Adrenal gland (tissue), 12 donors: ENCODE data around the gene RNASE7. TPM values are rescaled to one million over a fixed set of nuclear protein-coding genes. Genes with fewer than 3 reads are reported as not detected.

Source experiments
- DNase-seq, 7 donors: peaks; one replicate each; pipeline ENCODE4 v3.0.0-alpha.2; 2019 to 2020
- H3K27ac ChIP-seq, 5 donors: fragments of 200-600 bp; sonication (generic) in 4 of 5; 1 replicate in 3 of 5; 2 replicates in 2 of 5; pipeline versions ENCODE4 v1.5.1 to v1.8.0; 2016 to 2020; ENCODE audit warnings: mild to moderate bottlenecking in 1 of 5
- H3K27me3 ChIP-seq: fragments of 200-600 bp; 2 replicates; pipeline ENCODE4 v1.8.0; 2021
- H3K36me3 ChIP-seq, 2 donors: fragments of 200-600 bp; replicated peaks in 1 of 2; 1 replicate in 1 of 2; 2 replicates in 1 of 2; pipeline versions ENCODE4 v1.5.1 to v1.8.0; 2018 to 2022
- H3K4me1 ChIP-seq, 2 donors: fragments of 200-600 bp; replicated peaks in 1 of 2; 1 replicate in 1 of 2; 2 replicates in 1 of 2; pipeline versions ENCODE4 v1.5.1 to v1.8.0; 2018 to 2021
- H3K4me3 ChIP-seq, 4 donors: fragments of 200-600 bp; sonication (generic) in 3 of 4; one replicate each; pipeline ENCODE4 v1.5.1; 2016 to 2018
- H3K9me3 ChIP-seq, 3 donors: fragments of 200-600 bp; sonication (generic) in 1 of 3; replicated peaks in 1 of 3; 1 replicate in 2 of 3; 2 replicates in 1 of 3; pipeline versions ENCODE4 v1.5.1 to v1.8.0; 2016 to 2021
- POLR2A ChIP-seq, 2 donors: fragments of 450-650 bp; IDR thresholded peaks; one replicate each; pipeline ENCODE4 v1.6.1; 2017; ENCODE audit warnings: antibody characterized with exemption in 2 of 2, mild to moderate bottlenecking in 2 of 2, moderate library complexity in 1 of 2
- WGBS, 4 donors: extraction: QIAGEN DNeasy Blood & Tissue Kit in 2 of 4; methylation state at CpG; one replicate each; pipeline versions ENCODE4 v1.1.5 to v1.1.7; 2013 to 2017; 5-methylcytosine and 5-hydroxymethylcytosine counted together
- intact Hi-C, 2 donors: fragments of 100-400 bp; cut with DNase I; formaldehyde crosslinking; loops; one replicate each; pipeline versions ENCODE4 v1.14.1 to v1.15.0; 2022 to 2023
- polyA plus RNA-seq, 3 donors: library from polyadenylated mRNA; stranded (reverse); fragments of 200-250 nt in 2 of 3; fragments of 350-450 nt in 1 of 3; fragmentation: Illumina TruSeq in 1 of 3; extraction: RNeasy Lipid Tissue Mini Kit (QIAGEN cat#74804) in 1 of 3; gene quantifications; one replicate each; pipeline ENCODE4 v1.2.3, GENCODE V29; 2013 to 2014
- total RNA-seq, 9 donors: library from RNA; depleted of rRNA in 4 of 9; stranded (reverse); fragments of >200 nt in 4 of 9; fragments of 120-200 nt in 1 of 9; fragmentation: NEBNext Ultra II Directional in 1 of 9; extraction: Animal tissue kit (Norgen Biotek cat#: 25700) in 1 of 9; gene quantifications; one replicate each; pipeline versions ENCODE4 v1.1.0 to v1.2.4, GENCODE V29; 2013 to 2023
- TF ChIP-seq, protein P1 (sequence below), 6 experiments: fragments of 450-650 bp in 4 of 6; fragments of 200-600 bp in 2 of 6; sonication (generic) in 1 of 6; IDR thresholded peaks; 1 replicate in 5 of 6; 2 replicates in 1 of 6; pipeline versions ENCODE4 v1.5.1 to v1.8.0; 2016 to 2021; ENCODE audit warnings: antibody characterized with exemption in 6 of 6, mild to moderate bottlenecking in 2 of 6, moderate library complexity in 1 of 6
- donor health status: healthy with polysubstance abuse.
- donor health status: Bipolar disorder and iron deficiency.
- donor health status: DM: yes; HTN: yes; CAD: no.
- donor health status: DM: no; HTN: no; CAD: no.
- donor health status: DM: no; HTN: no; CAD: no.
- donor health status: DM: yes; HTN: yes; CAD: no.

Gene RNASE7
- total and polyA plus RNA-seq, 12 donors: 0.20 to 0.34 TPM; not detected in 10

DNA sequence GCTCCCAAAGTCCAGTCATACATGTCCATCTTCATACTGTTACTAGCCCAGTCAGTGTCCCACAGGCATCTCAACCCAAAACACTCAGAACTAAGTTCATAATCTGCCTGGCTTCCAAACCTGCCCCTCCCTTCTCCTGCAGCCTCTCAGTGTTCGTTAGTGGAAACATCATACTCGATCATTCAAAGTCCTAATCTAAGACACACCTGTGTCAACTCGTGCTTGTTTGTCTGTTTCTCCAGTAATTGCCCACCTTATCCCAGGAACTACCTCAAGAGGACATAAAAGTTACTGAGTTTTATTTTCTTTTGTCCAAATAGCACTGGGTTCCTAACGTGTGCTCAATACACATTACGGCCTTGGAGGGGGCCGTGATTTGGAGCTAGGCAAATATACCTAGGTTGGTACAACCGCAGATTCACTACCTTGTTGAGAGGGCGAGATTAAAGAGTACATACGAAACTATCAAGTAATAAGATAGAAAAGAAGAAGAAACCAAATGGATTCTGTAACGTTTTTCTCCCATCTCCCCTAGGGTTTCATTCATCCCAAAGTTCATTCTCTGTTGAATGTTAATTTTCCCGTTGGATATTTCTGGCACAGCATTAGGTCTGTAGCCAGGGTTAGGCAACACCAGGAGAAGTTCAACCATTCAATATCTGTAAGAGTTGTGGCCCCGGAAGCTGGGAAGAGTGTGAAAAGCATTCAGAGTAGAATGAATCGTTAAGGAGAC lies 18.6 kb downstream of the RNASE7 start:
- no peak overlapping the region for H3K27ac ChIP-seq
- no peaks in the 10 kb centered on the region for H3K9me3 ChIP-seq
- H3K4me1 ChIP-seq: peaks cover 7 to 9% of the 10 kb centered on the region in 2 donors
- intact Hi-C loops: no loop called here
- WGBS, 4 donors: 82 to 87% (median 86%) methylated on average over 13 of the region's 13 CpGs
- H3K4me3 ChIP-seq: no peak overlapping the region
- no peak for DNase-seq
- H3K27me3 ChIP-seq: no peaks in the 10 kb centered on the region
- TF ChIP-seq, protein P1, sequence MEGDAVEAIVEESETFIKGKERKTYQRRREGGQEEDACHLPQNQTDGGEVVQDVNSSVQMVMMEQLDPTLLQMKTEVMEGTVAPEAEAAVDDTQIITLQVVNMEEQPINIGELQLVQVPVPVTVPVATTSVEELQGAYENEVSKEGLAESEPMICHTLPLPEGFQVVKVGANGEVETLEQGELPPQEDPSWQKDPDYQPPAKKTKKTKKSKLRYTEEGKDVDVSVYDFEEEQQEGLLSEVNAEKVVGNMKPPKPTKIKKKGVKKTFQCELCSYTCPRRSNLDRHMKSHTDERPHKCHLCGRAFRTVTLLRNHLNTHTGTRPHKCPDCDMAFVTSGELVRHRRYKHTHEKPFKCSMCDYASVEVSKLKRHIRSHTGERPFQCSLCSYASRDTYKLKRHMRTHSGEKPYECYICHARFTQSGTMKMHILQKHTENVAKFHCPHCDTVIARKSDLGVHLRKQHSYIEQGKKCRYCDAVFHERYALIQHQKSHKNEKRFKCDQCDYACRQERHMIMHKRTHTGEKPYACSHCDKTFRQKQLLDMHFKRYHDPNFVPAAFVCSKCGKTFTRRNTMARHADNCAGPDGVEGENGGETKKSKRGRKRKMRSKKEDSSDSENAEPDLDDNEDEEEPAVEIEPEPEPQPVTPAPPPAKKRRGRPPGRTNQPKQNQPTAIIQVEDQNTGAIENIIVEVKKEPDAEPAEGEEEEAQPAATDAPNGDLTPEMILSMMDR (IDR thresholded peaks at IDR 0.05): no peak
- no peak for TF ChIP-seq POLR2A (IDR thresholded peaks at IDR 0.05)
- H3K36me3 ChIP-seq: no peaks in the 10 kb centered on the region

DNA sequence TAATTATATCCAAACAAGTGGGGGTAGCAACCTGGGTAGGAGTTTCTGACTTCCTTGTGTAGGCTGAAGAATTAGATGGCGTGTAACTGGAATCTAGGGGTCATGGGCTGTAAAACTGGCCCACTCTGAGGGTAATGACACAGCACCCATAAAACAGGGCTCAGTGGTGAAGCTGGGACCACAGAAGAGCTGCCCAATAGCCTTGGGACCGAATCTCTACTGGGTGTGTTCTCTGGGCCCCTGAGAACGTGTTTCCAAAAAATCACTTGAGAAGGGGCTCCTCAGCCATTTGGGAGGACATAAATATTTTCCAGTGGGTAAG lies 19.1 kb downstream of the RNASE7 start:
- Histone ChIP-seq H3K9me3 (no peaks in the 10 kb centered on the region), H3K4me1 (peaks cover 7 to 9% of the 10 kb centered on the region in 2 donors), H3K4me3 (no peak overlapping the region), H3K36me3 (no peaks in the 10 kb centered on the region), H3K27ac (no peak overlapping the region), H3K27me3 (no peaks in the 10 kb centered on the region)
- intact Hi-C loops: no loop called here
- TF ChIP-seq, protein P1 (IDR thresholded peaks at IDR 0.05): no peak
- TF ChIP-seq POLR2A (IDR thresholded peaks at IDR 0.05): no peak
- WGBS, 4 donors: 83 to 92% (median 84%) methylated on average over 3 of the region's 3 CpGs
- DNase-seq: no peak

DNA sequence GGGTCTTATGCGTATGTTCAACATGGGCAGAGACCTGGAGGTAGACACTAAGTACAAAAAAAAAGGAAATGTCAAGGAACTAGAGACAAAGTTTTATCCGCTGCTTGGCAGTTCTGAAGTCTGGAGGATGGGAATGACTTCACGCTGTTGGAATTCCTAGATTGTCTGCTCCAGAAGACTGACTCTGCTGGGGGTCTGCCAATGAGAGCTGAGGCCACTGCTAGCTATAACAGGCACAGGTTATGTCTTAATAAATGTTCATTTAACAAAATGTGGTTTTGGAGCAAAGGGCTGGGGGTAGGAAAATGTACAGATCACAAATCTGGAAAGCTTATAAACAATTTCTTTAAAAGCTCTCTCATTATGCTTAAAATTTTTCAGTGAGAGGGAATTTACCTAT lies 21.3 kb downstream of the RNASE7 start:
- intact Hi-C loops: no loop called here
- peak in 5 of 7 donors; percentile 60 to 81 (median 69) for DNase-seq
- no peak overlapping the region for H3K4me3 ChIP-seq
- 26 to 49% (median 33%) methylated on average over 3 of the region's 3 CpGs for WGBS, 4 donors
- H3K36me3 ChIP-seq: no peaks in the 10 kb centered on the region
- no peaks in the 10 kb centered on the region for H3K27me3 ChIP-seq
- TF ChIP-seq, protein P1 (IDR thresholded peaks at IDR 0.05): no peak
- TF ChIP-seq POLR2A (IDR thresholded peaks at IDR 0.05): no peak
- no peak overlapping the region for H3K27ac ChIP-seq
- H3K4me1 ChIP-seq: peaks cover 7 to 11% of the 10 kb centered on the region in 2 donors
- no peaks in the 10 kb centered on the region for H3K9me3 ChIP-seq

DNA sequence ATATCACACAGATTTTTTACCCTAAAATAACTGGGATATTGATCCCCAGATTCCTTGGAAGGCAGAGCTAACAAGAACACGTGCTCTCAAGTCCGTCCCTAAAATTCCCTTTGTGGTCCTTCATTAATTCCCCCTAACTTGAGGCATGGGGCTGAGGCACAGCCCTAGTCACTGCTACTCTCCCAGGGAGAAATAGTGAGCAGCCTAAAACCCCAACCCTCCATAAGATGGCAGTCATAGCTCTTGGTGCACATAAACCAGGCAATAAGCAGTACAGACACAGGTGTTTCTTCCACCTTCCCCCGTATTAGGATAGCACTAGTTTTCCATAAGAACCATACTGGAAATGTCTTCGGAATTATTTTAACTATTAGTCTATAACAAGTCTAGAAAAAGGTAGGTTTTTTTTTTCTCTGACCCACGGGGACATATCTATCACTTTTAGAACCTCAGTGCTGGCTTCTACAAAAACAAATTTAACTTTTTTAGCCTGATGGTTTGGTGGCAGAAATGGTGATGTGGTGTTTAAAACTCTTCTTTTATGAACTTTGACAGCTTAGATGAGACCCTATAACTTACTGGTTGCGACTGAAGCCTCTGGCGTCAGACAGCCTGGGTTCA lies 24.8 kb downstream of the RNASE7 start:
- intact Hi-C loops: no loop called here
- H3K27ac ChIP-seq: no peak overlapping the region

More for the DNA sequence above, 24.8 kb downstream of the RNASE7 start:
- Histone ChIP-seq H3K27me3 (no peaks in the 10 kb centered on the region), H3K36me3 (no peaks in the 10 kb centered on the region), H3K9me3 (no peaks in the 10 kb centered on the region), H3K4me1 (peaks cover 24 to 28% of the 10 kb centered on the region in 2 donors), H3K4me3 (no peak overlapping the region)
- TF ChIP-seq, protein P1 (IDR thresholded peaks at IDR 0.05): no peak
- no peak for TF ChIP-seq POLR2A (IDR thresholded peaks at IDR 0.05)
- WGBS, 4 donors: 80 to 81% (median 80%) methylated on average over 7 of the region's 7 CpGs
- no peak for DNase-seq
